Mesothelial cell of epicardium (in vitro differentiated cells): ENCODE measurements around the gene LDHAL6B. TPM values are rescaled to one million over a fixed set of nuclear protein-coding genes. Genes with fewer than 3 reads are reported as not detected.

Experiments used
- DNase-seq, 2 experiments: peaks; one replicate each; pipeline ENCODE4 v3.0.0; 2021; ENCODE audit warnings: low spot score in 2 of 2; ENCODE audit not compliant: unreplicated experiment in 2 of 2
- H3K27ac Mint-ChIP-seq: 2 replicates; pipeline ENCODE4 v1.8.0; 2021; ENCODE audit warnings: mixed read lengths
- H3K27me3 Mint-ChIP-seq: 2 replicates; pipeline ENCODE4 v1.8.0; 2021; ENCODE audit warnings: low read depth, mixed read lengths
- H3K36me3 Mint-ChIP-seq: 2 replicates; pipeline ENCODE4 v1.8.0; 2021; ENCODE audit warnings: mixed read lengths
- H3K4me1 Mint-ChIP-seq: 2 replicates; pipeline ENCODE4 v1.8.0; 2021; ENCODE audit warnings: mixed read lengths
- H3K4me3 Mint-ChIP-seq: 2 replicates; pipeline ENCODE4 v1.8.0; 2021; ENCODE audit warnings: mild to moderate bottlenecking, moderate library complexity, mixed read lengths
- H3K9me3 Mint-ChIP-seq: 2 replicates; pipeline ENCODE4 v1.8.0; 2021; ENCODE audit warnings: mixed read lengths
- total RNA-seq: library from RNA; stranded (reverse); gene quantifications from 3 replicates; pipeline ENCODE4 v1.2.1, GENCODE V29; 2021
- TF ChIP-seq, protein P1 (sequence below): fragments of 200-600 bp; sonication (generic); IDR thresholded peaks from one replicate; pipeline ENCODE4 v1.5.0; 2021; ENCODE audit warnings: antibody characterized with exemption; ENCODE audit not compliant: unreplicated experiment

LDHAL6B gene
- total RNA-seq, 1 donor from 2014 or later, result not detected

DNA sequence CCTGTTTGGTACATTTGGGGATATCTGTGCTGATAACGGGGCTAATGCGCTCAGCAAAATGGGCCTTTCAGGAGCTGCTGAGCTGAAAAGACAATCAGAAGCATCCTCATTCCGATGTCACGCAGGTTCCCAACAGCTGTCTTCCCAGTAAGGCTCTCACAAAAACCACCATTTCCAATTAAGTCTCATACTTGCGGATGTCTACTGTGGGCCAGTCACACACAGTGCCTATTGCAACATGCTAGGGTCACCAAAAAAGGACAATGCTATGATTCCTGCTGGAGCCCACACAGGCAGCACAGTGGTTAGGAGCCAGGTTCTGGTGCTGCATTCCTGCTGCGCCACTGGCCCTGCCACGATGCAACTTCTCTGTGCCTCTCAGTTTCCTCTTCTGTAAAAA, 16.4 kb upstream of the LDHAL6B start:
- Mint-ChIP-seq H3K27ac (peak overlapping the region; percentile 1), H3K27me3 (no peaks in the 10 kb centered on the region), H3K9me3 (peaks cover 11% of the 10 kb centered on the region), H3K4me1 (peaks cover 20% of the 10 kb centered on the region), H3K36me3 (peaks cover 53% of the 10 kb centered on the region), H3K4me3 (no peak overlapping the region)
- no peak for DNase-seq
- TF ChIP-seq, protein P1, sequence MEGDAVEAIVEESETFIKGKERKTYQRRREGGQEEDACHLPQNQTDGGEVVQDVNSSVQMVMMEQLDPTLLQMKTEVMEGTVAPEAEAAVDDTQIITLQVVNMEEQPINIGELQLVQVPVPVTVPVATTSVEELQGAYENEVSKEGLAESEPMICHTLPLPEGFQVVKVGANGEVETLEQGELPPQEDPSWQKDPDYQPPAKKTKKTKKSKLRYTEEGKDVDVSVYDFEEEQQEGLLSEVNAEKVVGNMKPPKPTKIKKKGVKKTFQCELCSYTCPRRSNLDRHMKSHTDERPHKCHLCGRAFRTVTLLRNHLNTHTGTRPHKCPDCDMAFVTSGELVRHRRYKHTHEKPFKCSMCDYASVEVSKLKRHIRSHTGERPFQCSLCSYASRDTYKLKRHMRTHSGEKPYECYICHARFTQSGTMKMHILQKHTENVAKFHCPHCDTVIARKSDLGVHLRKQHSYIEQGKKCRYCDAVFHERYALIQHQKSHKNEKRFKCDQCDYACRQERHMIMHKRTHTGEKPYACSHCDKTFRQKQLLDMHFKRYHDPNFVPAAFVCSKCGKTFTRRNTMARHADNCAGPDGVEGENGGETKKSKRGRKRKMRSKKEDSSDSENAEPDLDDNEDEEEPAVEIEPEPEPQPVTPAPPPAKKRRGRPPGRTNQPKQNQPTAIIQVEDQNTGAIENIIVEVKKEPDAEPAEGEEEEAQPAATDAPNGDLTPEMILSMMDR, result no peak

DNA sequence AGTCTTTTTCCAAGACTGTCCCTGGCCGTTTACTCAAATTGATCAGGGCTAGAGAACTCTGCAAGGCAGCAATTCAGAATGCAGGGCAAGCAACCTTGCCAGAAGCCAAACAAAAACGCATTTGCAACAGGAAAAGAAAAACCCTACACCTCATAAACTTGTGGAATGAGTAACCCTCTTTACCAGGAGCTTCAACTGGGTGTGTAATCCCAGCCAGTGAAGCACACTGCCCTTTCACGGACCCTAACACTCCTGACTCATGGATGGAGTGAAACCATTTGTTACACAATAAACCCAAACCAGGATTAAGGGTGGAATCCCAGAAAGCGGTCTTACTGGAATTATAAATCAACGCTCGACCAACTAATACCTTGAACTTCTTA, 14.8 kb upstream of the LDHAL6B start:
- DNase-seq, result no peak
- peak overlapping the region; percentile 82 for H3K27ac Mint-ChIP-seq
- peaks cover 55% of the 10 kb centered on the region for H3K36me3 Mint-ChIP-seq
- H3K4me3 Mint-ChIP-seq, result no peak overlapping the region
- H3K4me1 Mint-ChIP-seq, result peaks cover 26% of the 10 kb centered on the region
- H3K27me3 Mint-ChIP-seq, result no peaks in the 10 kb centered on the region
- TF ChIP-seq, protein P1, result no peak
- peaks cover 11% of the 10 kb centered on the region for H3K9me3 Mint-ChIP-seq

DNA sequence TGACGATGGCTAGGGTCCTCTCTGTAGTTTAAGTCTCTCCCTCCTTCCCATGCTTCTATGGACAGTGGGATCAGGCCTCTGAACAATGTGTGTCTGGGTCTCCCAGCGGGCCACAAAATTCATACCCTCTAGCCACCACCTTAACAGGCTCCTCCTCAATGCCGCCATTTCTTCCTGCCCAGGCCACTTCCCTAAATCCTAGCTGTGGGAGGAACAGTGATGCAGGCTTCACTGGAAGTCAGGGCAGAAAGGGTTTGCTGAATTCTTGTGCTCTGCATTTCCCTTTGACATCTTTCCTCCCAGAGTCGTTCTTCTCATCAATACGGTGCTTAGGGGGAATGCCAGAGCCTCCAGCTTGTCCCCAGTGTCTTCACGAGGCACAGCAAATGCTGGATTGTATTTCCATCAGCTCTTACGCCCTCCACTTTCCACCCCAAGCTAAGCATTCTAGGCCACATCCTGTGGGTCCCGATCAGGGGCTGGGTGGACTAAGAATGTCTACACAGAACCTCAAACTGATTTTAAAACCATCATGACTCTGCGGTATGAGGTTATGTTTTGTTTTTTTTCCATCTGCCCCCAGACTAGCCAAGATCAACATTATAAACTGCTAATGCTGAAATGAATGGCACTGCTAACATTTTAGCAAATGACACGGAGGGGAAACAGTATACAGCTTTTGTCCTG, 11.9 kb upstream of the LDHAL6B start:
- H3K4me1 Mint-ChIP-seq, result peaks cover 28% of the 10 kb centered on the region
- H3K36me3 Mint-ChIP-seq, result peaks cover 38% of the 10 kb centered on the region
- H3K9me3 Mint-ChIP-seq, result peaks cover 4% of the 10 kb centered on the region
- TF ChIP-seq, protein P1, result no peak
- no peak overlapping the region for H3K4me3 Mint-ChIP-seq
- no peaks in the 10 kb centered on the region for H3K27me3 Mint-ChIP-seq
- DNase-seq, result no peak
- H3K27ac Mint-ChIP-seq, result no peak overlapping the region

- Mint-ChIP-seq H3K4me3 (no peak overlapping the region), H3K36me3 (peaks cover 29% of the 10 kb centered on the region), H3K9me3 (peaks cover under 1% of the 10 kb centered on the region), H3K4me1 (peaks cover 31% of the 10 kb centered on the region), H3K27ac (no peak overlapping the region), H3K27me3 (no peaks in the 10 kb centered on the region)
- no peak for DNase-seq
- TF ChIP-seq, protein P1, result no peak
Observed at GRCh38 chr15:59196416-59196815, 10.2 kb upstream of the LDHAL6B start.

- H3K4me1 Mint-ChIP-seq, result peaks cover 21% of the 10 kb centered on the region
- TF ChIP-seq, protein P1, result no peak
- H3K4me3 Mint-ChIP-seq, result no peak overlapping the region
- no peaks in the 10 kb centered on the region for H3K9me3 Mint-ChIP-seq
- DNase-seq, result no peak
- H3K27ac Mint-ChIP-seq, result no peak overlapping the region
- peaks cover 26% of the 10 kb centered on the region for H3K36me3 Mint-ChIP-seq
- no peaks in the 10 kb centered on the region for H3K27me3 Mint-ChIP-seq
Observed at GRCh38 chr15:59197454-59197853, 9.2 kb upstream of the LDHAL6B start.
